ENCODE results near the gene DACH1. TPM values are rescaled to one million over a fixed set of nuclear protein-coding genes. Genes with fewer than 3 reads are reported as not detected.
"Not testable (repeated sequence)": the region's sequence is repeated elsewhere in the genome, so short reads cannot be mapped to it uniquely, and the experiment has no call there.

The DACH1 gene
- total and polyA plus RNA-seq, 2 donors (not counting 3 experiments of a cell fraction or from before 2014, with no cell fraction given) = 8.6 to 28.3 TPM

DNA sequence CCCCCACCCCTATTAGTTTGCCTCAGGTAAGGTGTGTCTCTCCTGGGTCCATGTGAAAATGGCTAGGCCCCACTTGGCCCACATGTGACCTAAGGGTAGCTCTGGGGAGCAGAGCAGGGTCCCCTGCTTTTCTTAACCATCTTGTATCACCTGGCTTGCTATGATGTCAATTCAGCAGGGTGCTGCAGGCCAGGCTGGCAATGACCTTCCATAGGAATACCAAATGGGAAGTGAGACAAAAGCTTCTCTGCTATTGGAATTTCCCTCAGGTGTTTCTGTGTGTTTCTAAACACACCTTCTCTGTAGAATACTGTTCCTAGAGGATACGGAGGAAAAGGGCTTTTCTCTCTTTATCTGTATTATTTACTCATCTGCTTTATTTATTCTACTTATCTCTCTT, 35.7 kb upstream of the DACH1 start:
- Histone ChIP-seq H3K27ac (ENCODE audit: insufficient read depth, low read depth, low read length) (no peak overlapping the region), H3K4me1 (ENCODE audit: control insufficient read depth, extremely low read depth, insufficient read depth, low read length) (no peaks in the 10 kb centered on the region), H3K27me3 (ENCODE audit: control insufficient read depth in 2 of 2, insufficient read depth in 2 of 2, low read length in 2 of 2) (no peaks in the 10 kb centered on the region), H3K36me3 (ENCODE audit: control insufficient read depth in 2 of 2, extremely low read depth in 1 of 2, insufficient read depth in 2 of 2, low read length in 2 of 2) (no peaks in the 10 kb centered on the region), H3K9me1 (replicated peaks; ENCODE audit: control insufficient read depth, extremely low read depth, insufficient read depth, low read length) (peaks cover 2% of the 10 kb centered on the region), H4K20me1 (replicated peaks; ENCODE audit: control insufficient read depth, extremely low read depth, insufficient read depth, low read length) (no peaks in the 10 kb centered on the region), H3K4me3 (replicated peaks in 1 of 3; ENCODE audit: insufficient read depth in 1 of 3, low read depth in 1 of 3, low read length in 3 of 3) (no peak overlapping the region), H3K9me3 (replicated peaks; ENCODE audit: control insufficient read depth, insufficient read depth, low read length) (no peaks in the 10 kb centered on the region), H3K4me2 (ENCODE audit: insufficient read depth, low read length) (no peak overlapping the region), H3K79me2 (ENCODE audit: control insufficient read depth, insufficient read depth, low read length) (no peaks in the 10 kb centered on the region), H2AFZ (ENCODE audit: low read depth, low read length) (no peak overlapping the region), H3K9ac (replicated peaks; ENCODE audit: extremely low read depth, insufficient read depth, low read length) (no peak overlapping the region)
- dilution Hi-C loops (cut with MboI; ENCODE audit: extremely low pct_ligation_motif_present, low sequenced_read_pairs) (no loop called here), intact Hi-C loops (cut with micrococcal nuclease) (no loop called here)
- FAIRE-seq = no peak
- no TSS peak for BruUV-seq (replicated peaks)
- ChIA-PET CTCF (interaction anchor here (1.7 kb wide), 1 partner anchor 24 kb away, joined by 6 read pairs; no protein-coding TSS in a partner anchor), POLR2A (no interaction called here)
- TF ChIP-seq POLR2A (IDR thresholded peaks at IDR 0.05; ENCODE audit: low read depth, low read length) = no peak
- TF ChIP-seq EZH2 (IDR thresholded peaks at IDR 0.05; ENCODE audit: borderline replicate concordance, low read depth, low read length, severe bottlenecking) = no peak
- TF ChIP-seq MAX (IDR thresholded peaks at IDR 0.05; ENCODE audit: insufficient read depth, insufficient read length) = no peak
- no peak for TF ChIP-seq POLR2AphosphoS5 (IDR thresholded peaks at IDR 0.05; ENCODE audit: insufficient read depth, low read depth, low read length)
- no peak for TF ChIP-seq GATA2 (IDR thresholded peaks at IDR 0.05; ENCODE audit: insufficient read depth, insufficient read length, low read depth, low read length)
- no peak for TF ChIP-seq MYC (IDR thresholded peaks at IDR 0.05; ENCODE audit: low read depth, low read length)
- TF ChIP-seq FOS (IDR thresholded peaks at IDR 0.05; ENCODE audit: borderline replicate concordance, insufficient read depth, low read length) = no peak
- no peak for TF ChIP-seq JUN (IDR thresholded peaks at IDR 0.05; ENCODE audit: borderline replicate concordance, insufficient read depth, insufficient read length, low read depth)
- TF ChIP-seq CTCF (IDR thresholded peaks at IDR 0.05; ENCODE audit: extremely low read depth in 1 of 2, insufficient read depth in 1 of 2, low read depth in 1 of 2, low read length in 2 of 2) = no peak
- no peak for DNase-seq (ENCODE audit: low read depth, low spot score)

DNA sequence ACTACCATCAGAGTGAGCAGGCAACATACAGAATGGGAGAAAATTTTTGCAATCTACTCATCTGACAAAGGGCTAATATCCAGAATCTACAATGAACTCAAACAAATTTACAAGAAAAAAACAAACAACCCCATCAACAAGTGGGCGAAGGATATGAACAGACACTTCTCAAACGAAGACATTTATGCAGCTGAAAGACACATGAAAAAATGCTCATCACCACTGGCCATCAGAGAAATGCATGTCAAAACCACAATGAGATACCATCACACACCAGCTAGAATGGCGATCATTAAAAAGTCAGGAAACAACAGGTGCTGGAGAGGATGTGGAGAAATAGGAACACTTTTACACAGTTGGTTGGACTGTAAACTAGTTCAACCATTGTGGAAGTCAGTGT, 26.5 kb upstream of the DACH1 start:
- H3K36me3 ChIP-seq (ENCODE audit: control insufficient read depth in 2 of 2, extremely low read depth in 1 of 2, insufficient read depth in 2 of 2, low read length in 2 of 2); H3K4me3 ChIP-seq (replicated peaks in 1 of 3; ENCODE audit: insufficient read depth in 1 of 3, low read depth in 1 of 3, low read length in 3 of 3); intact Hi-C loops (cut with micrococcal nuclease); BruUV-seq (replicated peaks); H3K4me2 ChIP-seq (ENCODE audit: insufficient read depth, low read length); H3K79me2 ChIP-seq (ENCODE audit: control insufficient read depth, insufficient read depth, low read length); CTCF ChIA-PET; H3K27ac ChIP-seq (ENCODE audit: insufficient read depth, low read depth, low read length); DNase-seq (ENCODE audit: low read depth, low spot score); H3K4me1 ChIP-seq (ENCODE audit: control insufficient read depth, extremely low read depth, insufficient read depth, low read length); H3K9ac ChIP-seq (replicated peaks; ENCODE audit: extremely low read depth, insufficient read depth, low read length); H3K9me3 ChIP-seq (replicated peaks; ENCODE audit: control insufficient read depth, insufficient read depth, low read length); dilution Hi-C loops (cut with MboI; ENCODE audit: extremely low pct_ligation_motif_present, low sequenced_read_pairs); H4K20me1 ChIP-seq (replicated peaks; ENCODE audit: control insufficient read depth, extremely low read depth, insufficient read depth, low read length); FAIRE-seq; H3K27me3 ChIP-seq (ENCODE audit: control insufficient read depth in 2 of 2, insufficient read depth in 2 of 2, low read length in 2 of 2); POLR2A ChIA-PET; H2AFZ ChIP-seq (ENCODE audit: low read depth, low read length); H3K9me1 ChIP-seq (replicated peaks; ENCODE audit: control insufficient read depth, extremely low read depth, insufficient read depth, low read length): not testable (repeated sequence)

Data from endothelial cell of umbilical vein (primary cell).